Activated gamma-delta T cell treated with Interleukin-2 at 50 U/mL for 16 hours (primary cell): ENCODE results near the gene ATP5MK.
"Not testable (repeated sequence)": the region's sequence is repeated elsewhere in the genome, so short reads cannot be mapped to it uniquely, and the experiment has no call there.

Experiments
- DNase-seq: peaks from one replicate; pipeline ENCODE4 v3.0.0-alpha.2; 2020

Gene ATP5MK

GRCh38 chr10:103396067-103396788 is at the start of gene ATP5MK, which contains the start of gene PDCD11:
TSS of gene ATP5MK (minus strand) at chr10:103396475. CDS start at chr10:103392457, 4,018 bp downstream.
TSS of gene PDCD11 (plus strand) at chr10:103396626. CDS start at chr10:103398427, 1,801 bp downstream.
- peak; percentile 95 for DNase-seq

- DNase-seq: no peak
These were observed 49.1 kb upstream of the ATP5MK start for GRCh38 chr10:103445366-103445765.

GRCh38 chr10:103444478-103444877 is 48.2 kb upstream of the ATP5MK start:
- no peak for DNase-seq

- no peak for DNase-seq
These were observed 47.4 kb upstream of the ATP5MK start for GRCh38 chr10:103443475-103444185.

GRCh38 chr10:103442031-103442461 is 45.8 kb upstream of the ATP5MK start:
- DNase-seq: no peak

- no peak for DNase-seq
These were observed 45.3 kb upstream of the ATP5MK start for GRCh38 chr10:103441611-103442010.

GRCh38 chr10:103441206-103441605 is 44.9 kb upstream of the ATP5MK start:
- DNase-seq: no peak

GRCh38 chr10:103440416-103440815 is 44.1 kb upstream of the ATP5MK start:
- DNase-seq: no peak

- no peak for DNase-seq
These were observed 43.5 kb upstream of the ATP5MK start for GRCh38 chr10:103439776-103440175.

GRCh38 chr10:103433858-103434257 is 37.6 kb upstream of the ATP5MK start:
- no peak for DNase-seq

GRCh38 chr10:103431902-103432301 is 35.6 kb upstream of the ATP5MK start:
- DNase-seq: no peak

- no peak for DNase-seq
These were observed 33.4 kb upstream of the ATP5MK start for GRCh38 chr10:103429647-103430046.

- no peak for DNase-seq
These were observed 32.8 kb upstream of the ATP5MK start for GRCh38 chr10:103428989-103429643.

GRCh38 chr10:103427866-103428265 is 31.6 kb upstream of the ATP5MK start:
- no peak for DNase-seq

GRCh38 chr10:103423748-103424147 is 27.5 kb upstream of the ATP5MK start:
- DNase-seq: no peak

GRCh38 chr10:103419101-103419500 is 22.8 kb upstream of the ATP5MK start:
- DNase-seq: no peak

- DNase-seq: no peak
These were observed 21.3 kb upstream of the ATP5MK start for GRCh38 chr10:103417601-103418000.

- not testable (repeated sequence) for DNase-seq
These were observed 20.8 kb upstream of the ATP5MK start for GRCh38 chr10:103417148-103417469.

- DNase-seq: peak; percentile 71
These were observed 20.3 kb upstream of the ATP5MK start for GRCh38 chr10:103416436-103417147.

GRCh38 chr10:103415581-103415980 is 19.3 kb upstream of the ATP5MK start:
- no peak for DNase-seq

GRCh38 chr10:103413564-103413963 is 17.3 kb upstream of the ATP5MK start:
- no peak for DNase-seq

GRCh38 chr10:103397191-103397825 is 1.0 kb upstream of the ATP5MK start:
- DNase-seq: no peak

GRCh38 chr10:103396789-103397087 is 463 bp upstream of the ATP5MK start:
- no peak for DNase-seq
